HFFc6 (cell line): ENCODE results near the gene NOBOX. TPM values are rescaled to one million over a fixed set of nuclear protein-coding genes. Genes with fewer than 3 reads are reported as not detected.

Experiments used
- DNase-seq: peaks from one replicate; pipeline ENCODE4 v3.0.0-alpha.2; 2018
- H3K27ac Mint-ChIP-seq: 2 replicates; pipeline ENCODE4 v1.8.0; 2020; ENCODE audit warnings: mild to moderate bottlenecking, mixed read lengths
- H3K27me3 Mint-ChIP-seq: 2 replicates; pipeline ENCODE4 v1.8.0; 2021; ENCODE audit warnings: mild to moderate bottlenecking, moderate library complexity, mixed read lengths; ENCODE audit not compliant: insufficient read depth
- H3K36me3 Mint-ChIP-seq: 2 replicates; pipeline ENCODE4 v1.8.0; 2021; ENCODE audit warnings: low read depth, mixed read lengths
- H3K4me1 Mint-ChIP-seq: 2 replicates; pipeline ENCODE4 v1.8.0; 2020; ENCODE audit warnings: low read depth, mixed read lengths
- H3K4me3 Mint-ChIP-seq: 2 replicates; pipeline ENCODE4 v1.8.0; 2020; ENCODE audit warnings: mild to moderate bottlenecking, moderate library complexity, mixed read lengths
- H3K9me3 Mint-ChIP-seq: 2 replicates; pipeline ENCODE4 v1.8.0; 2020; ENCODE audit warnings: mild to moderate bottlenecking, mixed read lengths
- CTCF ChIP-seq: fragments of 200-600 bp; sonication (generic); IDR thresholded peaks from 2 replicates; pipeline ENCODE4 v1.5.0; 2021; ENCODE audit warnings: antibody characterized with exemption, mild to moderate bottlenecking
- total RNA-seq, 6 experiments: library from RNA; stranded (reverse); fragmentation: NEBNext Ultra II Directional; extraction: Animal tissue kit (Norgen Biotek cat#: 25700); gene quantifications; 2 replicates in 1 of 6; 3 replicates in 5 of 6; pipeline ENCODE4 v1.2.3, GENCODE V29; 2021

Gene NOBOX
- total RNA-seq, 6 experiments from 2014 or later, result not detected

- H3K4me1 Mint-ChIP-seq, result no peaks in the 10 kb centered on the region
- TF ChIP-seq CTCF, result no peak
- peaks cover 10% of the 10 kb centered on the region for H3K9me3 Mint-ChIP-seq
- no peaks in the 10 kb centered on the region for H3K27me3 Mint-ChIP-seq
- DNase-seq, result no peak
- H3K36me3 Mint-ChIP-seq, result no peaks in the 10 kb centered on the region
- no peak overlapping the region for H3K27ac Mint-ChIP-seq
- H3K4me3 Mint-ChIP-seq, result no peak overlapping the region
Observed at GRCh38 chr7:144415858-144416257, 12.4 kb upstream of the NOBOX start.

DNA sequence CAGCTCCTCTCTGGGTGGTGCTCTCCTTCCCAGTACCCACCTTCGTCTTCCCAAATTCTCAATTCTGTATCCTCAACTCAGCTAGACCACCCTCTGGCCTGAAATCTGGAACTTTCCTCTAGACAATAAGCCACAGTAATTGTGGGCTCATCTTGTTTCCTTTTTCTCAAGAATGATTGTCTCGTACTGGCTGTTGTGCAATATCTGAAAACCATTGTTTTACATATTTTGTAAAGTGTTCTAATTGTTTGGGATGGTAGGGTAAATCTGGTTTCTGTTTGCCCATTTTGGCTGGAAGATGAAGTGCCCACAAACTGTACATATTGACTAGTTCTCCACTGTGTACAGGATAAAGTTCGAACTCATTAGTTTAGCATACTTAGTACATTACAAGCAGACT, 11.3 kb upstream of the NOBOX start:
- Mint-ChIP-seq H3K27ac (no peak overlapping the region), H3K27me3 (no peaks in the 10 kb centered on the region), H3K36me3 (no peaks in the 10 kb centered on the region), H3K9me3 (peaks cover 13% of the 10 kb centered on the region), H3K4me1 (no peaks in the 10 kb centered on the region), H3K4me3 (no peak overlapping the region)
- no peak for TF ChIP-seq CTCF
- no peak for DNase-seq

GRCh38 chr7:144410441-144410840, 6.9 kb upstream of the NOBOX start:
- Mint-ChIP-seq H3K36me3 (no peaks in the 10 kb centered on the region), H3K27me3 (no peaks in the 10 kb centered on the region; the same call in 1 of the 2 replicates), H3K4me3 (no peak overlapping the region), H3K27ac (no peak overlapping the region), H3K9me3 (peaks cover 4% of the 10 kb centered on the region; the same call in 1 of the 2 replicates), H3K4me1 (no peaks in the 10 kb centered on the region)
- no peak for DNase-seq
- no peak for TF ChIP-seq CTCF

DNA sequence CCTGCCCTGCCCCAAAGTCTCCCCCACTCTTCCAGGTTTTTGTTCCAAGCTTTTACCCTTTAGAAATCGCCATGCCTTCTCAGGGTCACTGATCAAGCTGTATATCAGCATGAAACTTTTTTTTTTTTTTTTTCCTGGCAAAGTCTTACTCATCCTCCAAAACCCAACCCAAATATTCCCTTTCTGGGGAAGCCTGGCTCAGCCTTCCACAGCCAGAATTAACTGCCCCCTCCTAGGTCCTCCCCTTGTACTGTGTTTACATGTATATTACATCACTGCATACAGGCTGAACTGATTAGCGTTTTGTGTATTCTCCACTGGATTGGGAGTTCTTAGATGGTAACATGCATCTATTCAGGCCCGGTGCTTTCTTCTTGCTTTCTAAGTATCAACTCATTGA, 4.6 kb upstream of the NOBOX start:
- no peak for TF ChIP-seq CTCF
- H3K36me3 Mint-ChIP-seq, result no peaks in the 10 kb centered on the region
- no peak overlapping the region for H3K27ac Mint-ChIP-seq
- peaks cover 2% of the 10 kb centered on the region for H3K27me3 Mint-ChIP-seq
- no peak overlapping the region for H3K4me3 Mint-ChIP-seq
- no peak for DNase-seq
- peaks cover 5% of the 10 kb centered on the region for H3K9me3 Mint-ChIP-seq
- H3K4me1 Mint-ChIP-seq, result peaks cover 10% of the 10 kb centered on the region

GRCh38 chr7:144407266-144407931, 3.9 kb upstream of the NOBOX start:
- no peak overlapping the region for H3K27ac Mint-ChIP-seq
- peaks cover 2% of the 10 kb centered on the region for H3K27me3 Mint-ChIP-seq
- H3K4me1 Mint-ChIP-seq, result peaks cover 10% of the 10 kb centered on the region
- no peaks in the 10 kb centered on the region for H3K36me3 Mint-ChIP-seq
- TF ChIP-seq CTCF, result no peak
- H3K9me3 Mint-ChIP-seq, result peaks cover 10% of the 10 kb centered on the region
- H3K4me3 Mint-ChIP-seq, result no peak overlapping the region
- DNase-seq, result no peak

DNA sequence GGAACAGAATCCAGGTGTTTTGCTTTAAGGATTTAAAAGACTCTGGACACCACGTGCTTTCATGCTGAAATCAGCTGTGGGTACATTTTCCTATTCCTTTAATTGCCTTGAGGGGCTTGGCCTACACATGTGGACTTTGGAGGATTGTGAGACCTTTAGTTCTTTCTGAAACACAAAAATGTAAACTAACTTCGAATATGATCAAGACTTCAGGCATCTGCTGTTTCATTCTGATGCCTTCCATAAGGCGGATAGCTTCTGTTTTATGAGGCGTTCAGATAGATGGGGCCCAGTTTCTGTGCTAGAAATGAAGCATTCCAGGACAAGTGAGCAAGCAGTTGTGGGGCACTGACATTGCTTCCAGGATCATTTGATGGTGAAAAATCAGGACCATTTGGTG, 1.5 kb upstream of the NOBOX start:
- Mint-ChIP-seq H3K4me1 (peaks cover 10% of the 10 kb centered on the region), H3K27ac (no peak overlapping the region), H3K27me3 (peaks cover 2% of the 10 kb centered on the region), H3K4me3 (no peak overlapping the region), H3K36me3 (no peaks in the 10 kb centered on the region), H3K9me3 (peaks cover 12% of the 10 kb centered on the region)
- no peak for DNase-seq
- TF ChIP-seq CTCF, result no peak
